Measurements from ENCODE around the gene USH2A. TPM values are rescaled to one million over a fixed set of nuclear protein-coding genes. Genes with fewer than 3 reads are reported as not detected.

USH2A gene
- total RNA-seq, 4 donors from 2014 or later = not detected

DNA sequence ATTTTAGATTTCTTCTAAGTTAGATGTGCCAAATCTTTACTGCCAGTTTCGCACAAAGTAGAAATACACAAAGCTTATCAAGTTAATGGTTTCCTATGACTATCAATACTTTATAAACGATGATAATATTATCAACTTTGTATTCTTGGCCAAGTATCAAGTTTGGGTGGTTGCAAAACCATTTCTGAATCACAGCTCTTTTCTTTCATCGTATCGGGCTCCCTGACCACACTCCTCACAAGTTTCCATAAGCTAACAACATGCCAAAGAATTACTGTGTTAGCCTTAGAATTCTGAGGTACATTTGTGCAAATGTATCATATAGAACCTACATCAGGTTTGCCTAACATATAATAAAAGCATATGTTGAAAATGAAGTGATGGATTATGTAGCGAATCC lies 545.1 kb downstream of the USH2A start:
- ATAC-seq (ENCODE audit: low FRiP score) (no peak), DNase-seq (ENCODE audit: low spot score) (no peak)
- TF ChIP-seq, protein P1, sequence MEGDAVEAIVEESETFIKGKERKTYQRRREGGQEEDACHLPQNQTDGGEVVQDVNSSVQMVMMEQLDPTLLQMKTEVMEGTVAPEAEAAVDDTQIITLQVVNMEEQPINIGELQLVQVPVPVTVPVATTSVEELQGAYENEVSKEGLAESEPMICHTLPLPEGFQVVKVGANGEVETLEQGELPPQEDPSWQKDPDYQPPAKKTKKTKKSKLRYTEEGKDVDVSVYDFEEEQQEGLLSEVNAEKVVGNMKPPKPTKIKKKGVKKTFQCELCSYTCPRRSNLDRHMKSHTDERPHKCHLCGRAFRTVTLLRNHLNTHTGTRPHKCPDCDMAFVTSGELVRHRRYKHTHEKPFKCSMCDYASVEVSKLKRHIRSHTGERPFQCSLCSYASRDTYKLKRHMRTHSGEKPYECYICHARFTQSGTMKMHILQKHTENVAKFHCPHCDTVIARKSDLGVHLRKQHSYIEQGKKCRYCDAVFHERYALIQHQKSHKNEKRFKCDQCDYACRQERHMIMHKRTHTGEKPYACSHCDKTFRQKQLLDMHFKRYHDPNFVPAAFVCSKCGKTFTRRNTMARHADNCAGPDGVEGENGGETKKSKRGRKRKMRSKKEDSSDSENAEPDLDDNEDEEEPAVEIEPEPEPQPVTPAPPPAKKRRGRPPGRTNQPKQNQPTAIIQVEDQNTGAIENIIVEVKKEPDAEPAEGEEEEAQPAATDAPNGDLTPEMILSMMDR (IDR thresholded peaks at IDR 0.05) = no peak

DNA sequence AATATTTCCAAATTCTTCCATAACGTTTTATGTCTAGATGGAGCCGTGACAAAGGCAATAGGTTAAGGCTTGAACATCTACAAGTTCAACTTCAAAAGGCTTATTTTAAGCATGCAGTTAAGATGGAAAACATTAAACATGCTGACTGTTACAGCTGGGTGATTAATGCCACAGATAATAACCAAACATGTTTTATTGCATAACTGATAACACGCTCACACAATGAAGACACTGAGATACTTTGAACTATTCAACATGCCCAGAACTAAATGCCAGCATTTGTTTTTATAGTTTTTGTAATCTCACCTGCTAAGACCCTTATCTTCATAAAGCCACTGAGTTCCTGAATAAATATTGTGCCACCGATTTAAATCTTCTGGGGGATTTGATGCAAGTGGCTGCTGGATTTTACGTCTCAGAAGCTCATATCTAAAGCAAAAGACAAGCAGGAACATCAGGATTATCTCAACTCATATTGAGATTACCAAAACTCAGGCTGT lies 545.7 kb downstream of the USH2A start:
- no peak for ATAC-seq (ENCODE audit: low FRiP score)
- TF ChIP-seq, protein P1 (IDR thresholded peaks at IDR 0.05) = no peak
- DNase-seq (ENCODE audit: low spot score) = no peak

DNA sequence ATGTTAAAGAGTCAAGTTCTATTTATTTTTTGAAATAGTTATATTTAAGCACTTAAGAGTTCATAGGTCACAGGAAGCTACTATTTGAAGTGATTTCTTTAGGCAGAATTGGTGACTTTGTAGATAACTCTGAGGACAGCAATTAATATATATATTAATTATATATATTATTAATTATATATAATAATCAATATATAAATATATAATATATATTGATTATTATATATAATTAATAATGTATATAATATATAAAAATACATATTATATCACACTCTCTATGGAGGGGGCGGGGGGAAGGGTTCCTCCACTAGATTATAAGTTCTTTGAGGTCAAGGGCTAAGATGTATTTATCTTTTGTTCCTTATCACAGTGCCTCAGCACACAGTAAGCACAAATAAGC lies 547.5 kb downstream of the USH2A start:
- no peak for ATAC-seq (ENCODE audit: low FRiP score)
- TF ChIP-seq, protein P1 (IDR thresholded peaks at IDR 0.05) = no peak
- DNase-seq (ENCODE audit: low spot score) = no peak

DNA sequence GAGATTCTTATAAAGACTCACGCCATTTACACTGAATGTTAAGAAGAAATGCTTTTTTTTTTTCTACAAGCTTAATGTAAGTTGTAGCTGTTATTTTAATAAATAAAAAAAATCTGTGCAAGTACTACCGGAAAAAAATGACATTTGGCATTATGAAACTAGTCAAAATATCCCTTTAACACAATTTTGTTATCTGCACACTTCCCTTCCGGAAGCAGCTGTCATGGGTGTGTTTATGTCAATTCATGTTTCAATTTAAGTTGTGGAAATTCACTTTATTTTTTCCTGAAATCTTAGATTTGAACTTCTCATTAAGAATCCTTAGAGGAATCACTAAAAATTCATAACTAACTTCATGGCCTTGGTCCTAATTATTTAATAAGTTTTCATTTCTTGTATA lies 548.0 kb downstream of the USH2A start:
- DNase-seq (ENCODE audit: low spot score) (no peak), ATAC-seq (ENCODE audit: low FRiP score) (no peak)

DNA sequence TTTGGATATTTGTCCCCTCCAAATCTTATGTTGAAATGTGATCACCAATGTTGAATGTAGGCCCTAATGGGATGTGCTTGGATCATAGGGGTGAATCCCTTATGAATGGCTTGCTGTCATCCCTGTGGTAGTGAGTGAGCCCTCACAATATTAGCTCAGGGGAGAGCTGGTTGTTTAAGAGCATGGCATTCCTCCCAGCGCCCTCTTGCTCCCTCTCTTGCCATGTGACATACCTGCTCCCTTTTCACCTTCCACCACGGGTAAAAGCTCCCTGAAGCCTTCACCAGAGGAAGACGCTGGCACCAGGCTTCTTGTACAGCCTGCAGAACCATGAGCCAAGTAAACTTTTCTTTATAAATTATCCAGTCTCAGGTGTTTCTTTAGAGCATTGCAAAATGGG lies 550.6 kb downstream of the USH2A start:
- ATAC-seq (ENCODE audit: low FRiP score) (no peak), DNase-seq (ENCODE audit: low spot score) (no peak)
- TF ChIP-seq, protein P1 (IDR thresholded peaks at IDR 0.05) = no peak

More for the DNA sequence above, 548.0 kb downstream of the USH2A start:
- TF ChIP-seq, protein P1 (IDR thresholded peaks at IDR 0.05) = no peak

DNA sequence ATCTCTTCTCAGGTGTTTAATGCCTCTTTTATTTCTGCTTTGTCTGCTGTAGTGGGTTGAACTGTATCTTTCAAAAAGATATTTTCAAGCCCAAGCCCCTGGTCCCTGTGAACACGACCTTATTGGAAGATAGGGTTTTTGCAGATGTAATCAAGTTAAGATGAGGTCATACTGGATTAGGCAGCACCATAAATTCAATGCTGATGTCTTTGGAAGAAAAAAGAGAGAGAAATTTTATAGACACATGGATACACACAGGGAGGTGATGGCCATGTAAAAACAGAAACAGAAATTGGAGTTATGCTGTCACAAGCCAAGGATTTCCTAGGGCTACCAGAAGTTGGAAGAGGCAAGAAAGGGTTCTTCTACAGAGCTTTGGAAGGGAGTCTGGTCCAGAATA lies 554.7 kb downstream of the USH2A start:
- TF ChIP-seq, protein P1 (IDR thresholded peaks at IDR 0.05) = no peak
- DNase-seq (ENCODE audit: low spot score) (no peak), ATAC-seq (ENCODE audit: low FRiP score) (no peak)

DNA sequence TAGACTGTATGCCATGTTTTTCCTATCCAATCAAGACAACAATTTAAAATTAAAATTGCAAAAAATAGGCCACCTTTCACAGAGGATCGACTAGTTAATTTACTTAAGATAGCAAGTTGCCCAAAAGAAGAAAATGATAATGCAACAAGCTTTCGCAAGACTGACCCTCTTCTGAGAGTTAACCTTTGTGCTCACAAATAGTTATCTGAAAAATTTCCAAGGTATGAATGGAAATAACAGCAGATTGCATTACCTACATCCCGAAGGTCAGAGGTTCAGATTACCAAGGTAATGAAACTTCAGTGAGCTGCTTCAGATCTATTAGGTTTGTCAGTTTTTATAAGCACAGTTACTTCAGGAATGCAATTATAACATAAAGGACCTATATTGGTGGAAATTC lies 558.2 kb downstream of the USH2A start:
- ATAC-seq (ENCODE audit: low FRiP score) (no peak), DNase-seq (ENCODE audit: low spot score) (no peak)
- TF ChIP-seq, protein P1 (IDR thresholded peaks at IDR 0.05) = no peak
